Measurements from ENCODE around the gene CIAPIN1.
A peak's percentile ranks its signal among the peaks of the same experiment; 100 is the strongest.
"Not testable (repeated sequence)": the region's sequence is repeated elsewhere in the genome, so short reads cannot be mapped to it uniquely, and the experiment has no call there.

CIAPIN1 gene

DNA sequence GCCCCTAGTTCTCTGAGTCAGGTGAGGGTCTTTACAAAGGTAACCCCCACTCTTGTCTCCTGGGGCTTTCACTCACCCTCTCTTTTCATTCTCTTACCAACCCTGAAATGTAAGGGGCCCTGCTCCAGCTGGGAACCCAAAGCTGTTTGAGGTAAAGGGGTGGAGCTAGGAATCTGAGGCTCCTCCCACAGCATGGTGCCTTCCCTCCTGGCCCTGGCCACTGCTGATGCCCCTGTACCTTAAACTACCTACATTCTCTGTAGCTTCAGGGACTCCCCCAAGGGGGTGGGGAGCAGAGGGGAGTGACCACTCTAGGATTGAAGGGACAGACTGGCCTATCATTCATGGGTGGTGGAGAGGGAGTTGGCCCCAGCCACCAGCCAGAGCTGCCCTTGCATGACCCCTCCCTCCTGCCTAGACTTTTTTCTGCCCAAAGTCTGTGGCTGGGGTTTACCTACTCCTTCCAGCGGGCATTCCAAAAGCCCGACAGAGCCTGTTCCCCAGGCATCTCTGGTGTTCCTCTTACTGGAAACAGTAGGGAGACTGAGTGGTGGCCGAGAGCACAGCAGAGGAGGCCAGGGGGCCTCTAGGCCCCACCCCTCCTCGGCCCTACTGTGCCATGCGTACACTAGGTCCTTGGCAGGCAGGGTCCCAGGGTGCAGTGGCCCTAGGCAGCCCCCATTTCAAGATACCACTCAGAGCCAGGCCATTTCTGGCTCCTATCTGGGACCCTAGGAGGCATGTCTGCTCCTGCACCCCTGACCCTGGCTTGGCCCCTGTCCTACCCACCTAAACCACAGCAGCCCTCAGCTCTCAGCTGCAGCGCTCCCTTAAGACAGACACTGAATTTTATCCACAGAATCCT, 29.6 kb upstream of the CIAPIN1 start:
- DNase-seq: no peak

DNA sequence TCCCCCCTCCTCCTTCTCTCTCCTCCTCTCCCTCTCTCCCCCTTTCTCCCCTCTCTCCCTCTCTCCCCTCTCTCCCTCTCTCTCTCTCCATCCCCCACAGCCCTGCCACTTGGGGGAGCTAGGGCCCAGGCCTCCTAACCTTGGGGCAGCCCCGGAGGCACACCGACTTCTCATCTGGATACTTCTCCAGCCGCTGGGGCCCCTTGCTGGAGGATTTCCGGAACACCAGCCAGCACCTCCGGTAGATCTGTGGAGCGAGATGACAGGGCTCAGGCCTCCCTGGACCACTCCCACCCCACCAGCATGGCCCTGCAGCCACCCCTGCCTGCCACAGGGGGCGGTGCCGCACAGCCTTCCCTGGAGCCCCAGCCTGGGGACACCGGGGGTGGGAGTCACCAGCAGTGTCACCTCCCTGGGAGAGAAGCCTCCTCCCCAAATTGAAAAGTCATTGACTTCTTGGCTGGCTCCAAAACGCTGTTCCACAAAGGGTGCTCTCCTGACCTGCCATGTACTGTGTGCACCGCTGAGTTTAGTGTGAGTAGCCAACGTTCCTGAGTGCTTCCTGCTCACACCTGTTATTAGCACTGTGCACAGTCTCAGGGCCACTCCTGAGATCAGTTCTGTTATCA, 28.6 kb upstream of the CIAPIN1 start:
- no peak for DNase-seq

DNA sequence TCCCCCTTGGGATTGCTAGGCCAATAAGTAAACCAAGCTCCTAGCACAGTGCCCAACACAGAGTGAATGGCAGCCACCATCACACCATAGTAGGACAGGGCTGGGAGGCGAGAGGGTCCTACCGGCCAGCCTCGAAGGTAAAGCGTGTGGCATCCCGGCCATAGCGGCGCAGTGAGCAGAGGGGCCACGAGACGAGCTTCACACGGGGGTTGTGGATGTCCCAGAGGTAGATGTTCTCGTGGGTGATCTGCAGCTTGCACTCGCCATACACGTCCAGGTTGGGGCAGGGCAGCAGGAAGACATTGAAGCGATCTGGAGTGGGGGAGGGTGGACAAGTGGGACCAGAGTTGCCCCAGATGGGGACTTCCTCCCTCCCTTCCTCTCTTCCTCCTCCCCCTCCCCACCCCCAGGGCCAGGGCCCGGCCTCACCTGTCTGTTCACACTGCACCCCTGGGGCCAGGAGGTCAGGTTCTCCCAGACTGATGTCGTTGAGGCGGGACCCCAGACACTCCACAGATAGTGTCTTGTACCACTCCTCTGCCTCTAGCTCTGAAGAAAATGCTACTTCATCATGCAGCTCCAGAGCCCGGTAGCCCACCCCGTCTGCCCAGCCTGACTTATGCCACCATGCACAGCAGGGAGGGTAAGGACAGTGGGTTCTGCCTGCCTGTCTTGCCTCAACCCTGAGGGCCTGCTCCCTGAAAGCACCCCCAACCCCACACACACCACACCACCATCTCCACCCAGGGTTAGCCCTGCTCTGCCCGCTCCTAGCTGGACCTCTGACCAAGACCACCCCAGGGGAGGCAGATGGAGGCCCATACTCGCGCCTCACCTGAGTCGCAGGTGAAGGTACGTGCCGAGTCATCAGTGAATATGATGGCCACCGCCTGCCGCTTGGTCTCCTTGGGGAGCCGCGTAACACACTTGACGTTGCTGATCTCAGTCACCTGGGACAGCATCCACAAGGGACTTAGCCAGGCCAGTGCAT, 27.8 kb upstream of the CIAPIN1 start:
- DNase-seq: no peak

DNA sequence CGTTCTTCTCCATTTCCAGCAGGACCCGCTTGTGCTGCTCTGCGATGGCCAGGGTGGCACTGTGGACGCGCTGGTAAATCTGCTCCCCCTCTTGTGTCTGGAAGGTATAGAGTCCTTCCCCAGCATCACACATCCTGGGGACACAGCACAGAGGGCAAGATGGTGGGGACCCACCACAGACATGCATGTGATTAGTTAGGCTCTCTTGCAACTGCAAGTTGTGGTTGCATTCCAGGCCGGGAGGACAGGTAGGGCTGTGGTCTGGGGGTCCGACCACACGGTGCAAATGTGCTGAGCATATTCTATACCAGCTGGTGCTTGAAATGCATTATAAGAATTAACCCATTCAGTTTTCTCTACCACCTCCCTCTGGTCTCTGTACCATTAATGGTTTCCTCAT, 26.7 kb upstream of the CIAPIN1 start:
- no peak for DNase-seq

DNA sequence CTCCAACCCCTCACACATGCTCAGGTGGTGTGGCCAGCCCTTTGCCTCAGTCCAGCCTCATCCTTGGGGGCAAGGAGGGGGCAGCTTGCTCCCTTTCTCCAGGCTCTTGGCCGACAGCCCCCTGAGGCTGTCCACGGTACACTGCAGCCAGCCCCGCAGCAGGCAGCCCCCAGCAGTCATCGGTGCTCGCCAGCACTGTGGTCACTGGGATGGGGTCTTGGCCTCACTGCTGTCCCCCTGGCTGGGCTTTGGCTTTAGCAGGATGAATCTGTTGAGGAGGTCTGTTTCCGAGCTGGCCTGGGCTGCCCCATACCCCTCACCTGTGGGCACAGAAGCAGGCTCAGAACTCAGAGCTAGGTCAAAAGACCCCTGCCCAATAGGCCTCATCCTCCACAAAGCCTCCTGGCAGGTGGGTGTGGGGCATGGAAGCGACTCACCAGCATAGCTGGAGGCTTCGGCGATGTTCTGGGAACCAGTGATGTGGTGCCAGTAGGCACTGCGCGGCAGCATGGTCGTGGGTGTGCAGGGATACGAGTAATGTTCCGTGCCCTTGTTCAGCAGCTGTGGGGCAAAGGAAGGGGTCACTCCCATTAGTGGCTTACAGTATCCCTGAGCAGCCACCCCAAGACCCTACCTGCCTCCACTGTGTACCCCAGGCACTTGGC, 26.1 kb upstream of the CIAPIN1 start:
- no peak for DNase-seq

DNA sequence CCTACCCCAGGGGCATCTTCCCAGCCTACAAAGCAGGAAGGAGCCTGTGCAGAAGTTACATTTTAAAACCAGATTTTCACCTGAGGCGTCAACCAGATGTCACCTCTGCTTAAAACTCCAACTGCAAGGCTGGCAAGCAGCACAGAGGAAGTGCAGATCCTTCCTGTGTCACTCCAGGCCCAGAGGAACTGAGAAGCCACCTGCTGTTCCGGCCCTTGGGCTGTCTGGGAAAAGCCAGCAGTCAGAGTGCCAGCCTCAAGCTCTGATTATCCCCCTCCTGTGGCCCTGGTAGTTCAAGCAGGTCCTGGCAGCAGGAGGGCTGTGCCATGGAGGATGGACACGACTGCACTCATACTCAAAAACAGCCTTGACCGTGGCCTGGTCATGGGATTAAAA, 25.5 kb upstream of the CIAPIN1 start:
- no peak for DNase-seq

DNA sequence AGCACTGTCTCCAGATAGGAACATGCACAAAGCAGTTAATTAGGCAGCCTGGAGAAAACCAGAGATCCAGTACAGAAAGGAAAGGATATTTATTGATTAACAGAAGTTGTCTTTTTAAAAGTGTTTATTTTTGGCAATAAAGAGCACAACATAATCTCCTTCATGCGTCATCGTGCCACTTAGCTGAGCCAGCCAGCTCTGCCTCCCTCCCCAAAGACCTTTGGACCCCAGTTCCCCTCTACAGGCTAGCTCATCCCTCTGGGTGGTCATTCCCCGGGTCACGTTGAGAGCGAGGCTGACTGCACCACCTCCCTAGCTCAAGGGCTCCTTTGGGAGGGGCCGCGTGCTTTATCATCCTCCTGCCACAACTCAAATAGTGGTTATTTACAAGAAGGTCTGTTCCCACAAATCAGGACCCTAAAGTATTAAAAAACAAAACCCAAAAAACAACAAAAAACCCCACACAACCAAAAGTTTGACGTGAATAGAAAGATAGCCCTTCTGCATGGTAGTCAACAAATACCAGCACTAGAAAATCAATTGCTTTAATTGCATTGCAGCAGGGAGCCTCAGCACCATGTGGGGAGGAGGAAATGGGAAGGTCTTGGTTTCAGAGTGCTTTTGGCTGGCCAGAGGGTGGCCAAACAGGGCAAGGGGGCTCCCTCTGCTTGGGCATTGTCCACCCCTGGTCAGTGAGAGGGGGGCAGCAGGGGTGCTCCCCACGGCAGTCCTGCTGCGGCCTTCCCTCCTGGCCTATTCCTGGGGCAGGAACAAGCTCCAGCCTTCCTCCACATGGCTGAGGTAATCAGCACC, 24.9 kb upstream of the CIAPIN1 start:
- peak; percentile 22 for DNase-seq

DNA sequence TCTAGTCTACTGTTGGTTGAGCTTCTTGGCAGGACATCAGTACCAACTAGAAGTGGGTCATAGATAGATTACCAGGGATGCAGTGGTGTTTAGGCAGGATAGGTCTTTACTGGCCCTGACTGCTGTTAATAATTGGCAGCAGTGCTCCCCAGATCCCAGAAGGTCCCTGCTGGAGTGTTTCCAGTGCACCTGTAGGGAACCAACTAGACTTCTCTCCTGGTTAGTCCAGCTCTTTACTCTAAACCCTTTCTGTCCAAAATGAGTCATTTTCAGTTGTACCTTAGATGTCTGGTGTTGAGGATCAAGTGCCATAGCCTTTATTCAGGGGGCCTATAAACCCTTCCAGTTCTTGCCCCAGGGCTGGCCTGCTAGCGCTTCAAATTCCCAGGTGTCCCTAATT, 24.0 kb upstream of the CIAPIN1 start:
- no peak for DNase-seq

DNA sequence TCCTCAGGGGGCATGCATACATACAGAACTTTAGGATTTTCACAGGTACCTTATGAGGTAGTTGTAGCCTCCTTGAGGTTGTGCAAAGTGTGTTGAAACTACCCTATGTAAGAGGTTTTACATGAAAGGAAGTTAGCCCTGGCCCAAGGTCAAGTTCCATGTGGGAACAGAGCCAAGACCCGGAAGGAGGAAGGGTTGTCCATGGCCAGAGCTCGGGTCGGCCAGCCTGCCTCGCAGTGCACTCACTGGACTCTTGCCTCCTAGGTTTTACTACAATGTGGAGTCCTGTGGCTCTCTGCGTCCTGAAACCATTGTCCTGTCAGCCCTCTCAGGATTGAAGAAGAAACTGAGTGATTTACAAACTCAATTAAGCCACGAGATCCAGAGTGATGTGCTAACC, 23.5 kb upstream of the CIAPIN1 start:
- DNase-seq: no peak

DNA sequence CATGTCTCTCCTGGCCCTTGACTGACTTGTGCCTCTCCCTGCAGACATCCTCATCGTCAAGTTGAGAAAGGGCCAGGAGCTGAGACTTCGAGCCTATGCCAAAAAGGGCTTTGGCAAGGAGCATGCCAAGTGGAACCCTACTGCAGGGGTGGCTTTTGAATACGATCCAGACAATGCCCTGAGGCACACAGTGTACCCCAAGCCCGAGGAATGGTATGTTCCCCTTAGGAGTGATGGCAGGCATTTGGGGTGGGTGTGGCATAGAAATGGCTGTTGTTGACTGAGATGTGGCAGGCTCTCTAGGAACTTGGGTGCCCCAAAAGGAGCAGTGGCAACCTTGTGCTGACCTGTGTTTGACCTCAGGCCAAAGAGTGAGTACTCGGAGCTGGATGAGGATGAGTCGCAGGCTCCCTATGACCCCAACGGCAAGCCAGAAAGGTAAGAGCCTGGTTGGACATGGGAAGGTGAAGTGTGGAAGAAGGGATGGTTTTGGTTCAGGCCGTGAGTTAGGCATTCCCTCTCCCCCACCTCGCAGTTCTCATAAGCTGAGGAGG, 22.8 kb upstream of the CIAPIN1 start:
- no peak for DNase-seq

DNA sequence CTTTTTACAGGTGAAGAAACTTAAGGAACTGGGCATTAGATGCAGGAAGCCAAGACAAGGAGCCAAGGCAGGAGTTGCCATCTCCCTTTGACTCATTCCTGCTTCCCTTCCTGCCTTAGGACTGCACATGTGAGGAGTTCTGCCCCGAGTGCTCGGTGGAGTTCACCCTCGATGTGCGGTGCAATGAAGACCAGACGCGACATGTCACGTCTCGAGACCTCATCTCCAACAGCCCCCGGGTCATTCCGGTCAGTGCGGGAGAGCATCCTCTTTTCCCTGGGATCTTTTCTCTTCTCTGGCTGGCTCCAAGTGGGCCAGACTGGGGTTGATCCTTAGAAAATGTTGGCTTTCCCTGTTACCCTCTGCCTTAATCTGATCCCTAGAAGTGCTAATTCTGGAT, 21.9 kb upstream of the CIAPIN1 start:
- DNase-seq: no peak

DNA sequence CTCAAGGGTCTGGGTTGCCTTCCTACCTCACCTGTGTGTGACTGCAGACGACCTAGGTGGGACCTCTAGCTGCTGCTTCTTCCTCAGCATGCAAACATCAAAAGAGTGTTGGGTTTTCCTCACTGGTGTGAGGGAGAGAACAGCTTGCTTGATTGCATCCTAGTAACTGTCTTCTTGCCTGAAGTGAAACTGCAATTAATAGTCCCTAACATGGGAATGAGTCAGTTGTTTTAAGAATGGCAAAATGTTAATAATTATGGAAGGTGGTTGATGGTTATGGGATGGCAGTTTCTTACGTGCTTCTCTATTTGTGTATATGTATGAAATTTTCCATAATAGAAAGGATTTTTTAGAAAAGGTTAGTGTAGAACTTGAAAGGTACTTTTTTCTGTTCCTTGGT, 21.2 kb upstream of the CIAPIN1 start:
- DNase-seq: no peak

DNA sequence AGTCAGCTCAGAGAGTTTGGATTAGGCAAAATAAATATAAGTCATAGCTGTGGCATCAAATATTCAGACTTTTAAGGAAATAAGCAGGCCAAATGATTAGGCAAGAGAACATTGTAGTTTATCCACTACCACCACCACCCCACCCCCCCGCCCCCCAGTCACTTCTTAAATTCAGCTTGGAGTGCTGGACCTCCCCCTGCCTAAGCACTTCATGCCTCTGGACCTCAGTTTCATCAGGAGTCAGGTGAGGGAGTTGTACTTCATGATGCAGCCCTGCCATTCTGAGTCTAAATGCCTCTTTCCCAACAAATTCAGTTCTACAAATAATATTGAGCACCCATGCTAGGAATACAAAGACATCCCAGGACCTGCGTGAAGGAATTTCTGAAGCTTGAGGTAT, 17.3 kb upstream of the CIAPIN1 start:
- DNase-seq: no peak

DNA sequence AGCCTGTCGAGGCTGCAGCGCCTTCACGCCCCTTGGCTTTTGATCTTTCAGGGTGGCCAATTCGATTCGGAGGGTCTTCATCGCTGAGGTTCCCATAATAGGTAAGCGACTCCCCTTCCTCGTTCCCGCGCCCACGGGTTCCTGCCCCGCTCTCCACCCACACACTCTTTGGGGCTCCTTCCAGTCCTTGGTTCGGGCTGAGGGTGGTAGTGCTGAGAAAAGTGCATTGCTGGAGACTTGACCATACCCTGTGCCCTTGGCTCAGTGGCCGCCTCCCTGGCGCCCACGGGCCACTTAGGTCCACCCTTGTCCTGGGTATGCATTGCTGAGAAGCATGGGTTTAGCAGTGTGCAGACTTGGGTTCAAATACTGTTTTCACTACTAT, 15.8 kb upstream of the CIAPIN1 start:
- DNase-seq: no peak

DNA sequence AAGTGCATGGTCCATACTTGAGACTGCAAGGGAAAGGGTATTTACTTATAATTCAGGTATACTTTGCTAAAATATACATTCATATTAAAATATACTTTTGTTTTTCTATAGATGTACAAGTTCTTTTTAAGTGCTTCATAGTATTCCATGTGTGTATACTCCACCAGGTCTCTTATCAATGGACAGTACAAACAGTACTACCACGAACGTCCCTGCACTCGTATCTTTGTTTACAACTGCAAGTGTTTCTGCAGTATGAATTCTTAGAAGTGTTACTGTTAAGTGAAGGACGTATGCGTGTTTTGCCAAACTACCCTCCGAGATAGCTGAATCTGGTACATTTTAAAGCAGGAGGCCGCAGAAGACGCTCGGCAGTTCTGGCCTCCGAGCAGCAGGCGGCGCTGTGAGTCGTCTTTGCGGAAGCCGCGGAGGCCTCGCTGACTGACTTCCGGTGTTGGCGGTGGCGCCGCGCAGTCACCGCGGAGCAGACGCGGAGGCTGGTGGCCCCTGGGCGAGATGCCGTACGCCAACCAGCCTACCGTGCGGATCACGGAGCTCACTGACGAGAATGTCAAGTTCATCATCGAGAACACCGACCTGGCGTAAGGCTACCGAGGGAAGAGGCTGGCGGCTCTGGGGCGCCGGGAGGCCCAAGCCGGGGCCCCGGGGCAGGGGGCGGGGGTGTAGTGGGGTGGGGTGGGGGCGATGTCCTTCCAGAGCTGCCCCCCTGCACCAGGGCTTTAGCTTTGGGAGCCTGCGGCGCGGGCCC, 15.2 kb upstream of the CIAPIN1 start, which contains the start of gene POLR2C:
Gene POLR2C, plus strand, starts transcription at position 471 of the 769 bp plus-strand sequence. Its CDS starts 46 bp downstream, at position 517.
- DNase-seq: peak; percentile 68

DNA sequence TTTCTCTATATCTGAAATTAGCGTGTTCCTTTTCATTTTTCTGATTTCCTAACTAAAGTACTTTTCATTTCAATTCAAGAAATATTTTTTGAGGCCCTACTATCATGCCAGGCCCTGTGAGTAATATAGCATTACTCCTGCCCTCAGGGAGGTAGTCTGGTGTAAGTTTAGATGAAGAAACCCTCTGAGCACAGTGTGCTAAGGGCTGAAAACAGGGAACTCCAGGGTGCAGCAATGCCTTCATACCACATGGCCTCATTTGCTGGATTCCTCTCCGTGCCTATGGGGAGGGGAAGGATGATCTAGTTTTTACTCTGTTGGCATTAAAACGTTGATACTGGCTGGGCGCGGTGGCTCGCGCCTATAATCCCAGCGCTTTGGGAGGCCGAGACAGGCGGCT, 4.8 kb upstream of the CIAPIN1 start:
- DNase-seq: no peak

DNA sequence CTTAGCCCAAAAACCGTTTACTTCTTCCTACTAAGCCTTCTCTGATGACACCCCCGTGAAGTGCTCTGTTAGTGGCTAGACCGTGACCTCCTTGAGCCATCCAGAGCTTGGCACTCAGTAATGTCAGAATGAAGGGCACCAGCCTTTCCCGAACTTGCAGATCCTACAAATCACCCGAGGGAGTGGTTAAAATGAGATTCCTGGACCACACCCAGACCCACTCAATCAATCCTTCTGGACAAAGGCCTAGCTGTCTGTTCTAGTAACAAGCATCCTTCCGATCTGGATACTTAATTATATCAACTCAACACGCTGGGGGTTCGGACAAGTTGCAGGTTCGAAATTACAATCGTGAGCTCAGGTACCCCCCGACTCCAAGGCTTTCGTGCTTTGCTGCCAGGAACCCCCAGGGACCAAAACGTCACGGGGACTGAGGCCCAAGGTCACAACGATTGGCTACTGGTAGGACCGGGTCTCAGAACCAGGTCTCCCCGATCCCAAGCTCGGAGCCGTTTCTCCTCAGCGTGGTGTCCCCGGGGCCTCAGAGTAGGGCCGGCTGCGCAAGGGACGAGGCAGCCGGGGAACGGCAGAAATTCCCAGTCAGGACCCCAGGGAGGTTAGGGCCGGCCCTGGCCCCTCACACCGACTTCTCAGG, 527 bp downstream of the CIAPIN1 start:
- DNase-seq: peak; percentile 11

DNA sequence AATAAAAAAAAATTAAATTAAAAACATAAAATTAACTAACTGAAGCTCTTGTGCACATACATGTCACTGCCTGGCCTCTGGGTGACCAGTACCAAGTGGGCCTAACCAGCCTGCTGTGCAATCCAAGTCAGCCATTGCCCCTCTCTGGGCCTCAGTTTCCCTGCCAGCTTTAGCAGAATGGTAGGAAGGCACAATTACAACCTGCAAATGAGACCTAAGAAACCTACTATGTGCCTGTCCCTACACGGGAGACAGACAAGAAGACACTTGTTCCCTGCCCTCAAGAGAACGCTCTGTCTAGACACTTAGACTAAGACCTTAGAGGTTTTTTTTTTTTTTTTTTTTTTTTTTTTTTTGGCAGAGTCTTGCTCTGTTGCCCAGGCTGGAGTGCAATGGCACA, 1.7 kb downstream of the CIAPIN1 start:
- DNase-seq: no peak

DNA sequence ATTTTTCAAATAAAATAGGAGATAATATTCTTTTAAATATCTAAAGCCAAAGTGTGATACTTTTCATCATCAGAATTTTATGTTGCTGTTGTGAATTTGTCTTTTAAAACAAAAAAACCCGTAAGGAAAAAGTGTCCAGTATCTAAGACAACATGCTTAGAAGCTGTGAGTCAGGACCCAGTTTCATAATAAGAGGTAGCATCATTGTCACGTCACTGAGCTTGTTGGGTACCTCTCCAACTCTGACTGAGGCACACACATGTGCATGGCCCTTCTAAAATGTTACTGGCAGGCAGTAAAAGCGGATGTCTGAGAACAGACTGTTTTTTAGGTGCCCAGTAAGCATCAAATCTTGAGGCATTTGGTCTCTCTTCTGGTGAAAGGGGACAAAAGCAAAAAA, 2.5 kb downstream of the CIAPIN1 start:
- DNase-seq: no peak

DNA sequence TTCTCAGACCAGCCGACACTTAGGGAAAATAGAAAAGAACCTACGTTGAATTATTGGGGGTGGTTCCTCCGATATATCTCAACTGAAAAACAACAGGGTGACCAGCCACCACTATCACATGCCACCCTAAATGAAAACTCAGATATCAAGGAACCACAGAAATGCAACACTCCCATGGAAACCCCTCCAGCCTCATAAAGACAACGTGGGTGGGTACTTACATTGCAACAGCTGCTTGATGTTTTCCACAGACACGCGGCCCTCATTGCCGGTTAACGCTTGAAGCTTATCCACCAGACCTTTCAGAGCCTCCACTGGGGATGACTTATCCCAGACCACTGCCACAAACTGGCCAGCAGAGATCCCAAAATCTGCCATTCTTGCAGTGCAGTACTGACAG, 6.6 kb downstream of the CIAPIN1 start:
- DNase-seq: not testable (repeated sequence)

Data from NCI-H2227 treated with DMSO at 0.1 percent for 48 hours (cell line).